Lower leg skin (tissue), 3 donors: Measurements from ENCODE around the gene DAGLA.

ENCODE experiments used
- CTCF ChIP-seq, 3 donors: fragments of 450-650 bp; IDR thresholded peaks; one replicate each; pipeline ENCODE4 v1.5.1; 2016; ENCODE audit warnings: antibody characterized with exemption in 3 of 3, mild to moderate bottlenecking in 3 of 3, moderate library complexity in 2 of 3
- POLR2A ChIP-seq, 2 donors: fragments of 450-650 bp; IDR thresholded peaks; one replicate each; pipeline ENCODE4 v1.6.1; 2016 to 2017; ENCODE audit warnings: antibody characterized with exemption in 2 of 2, mild to moderate bottlenecking in 1 of 2, moderate library complexity in 1 of 2

- no peak for TF ChIP-seq CTCF (IDR thresholded peaks at IDR 0.05)
- TF ChIP-seq POLR2A (IDR thresholded peaks at IDR 0.05) = no peak
Observed at GRCh38 chr11:61714316-61714715, 34.1 kb downstream of the DAGLA start.
